ENCODE results near the gene ZFR. TPM values are rescaled to one million over a fixed set of nuclear protein-coding genes. Genes with fewer than 3 reads are reported as not detected.

The ZFR gene
- total and polyA plus RNA-seq, 2 experiments from 2014 or later: 59.1 to 93.3 TPM

DNA sequence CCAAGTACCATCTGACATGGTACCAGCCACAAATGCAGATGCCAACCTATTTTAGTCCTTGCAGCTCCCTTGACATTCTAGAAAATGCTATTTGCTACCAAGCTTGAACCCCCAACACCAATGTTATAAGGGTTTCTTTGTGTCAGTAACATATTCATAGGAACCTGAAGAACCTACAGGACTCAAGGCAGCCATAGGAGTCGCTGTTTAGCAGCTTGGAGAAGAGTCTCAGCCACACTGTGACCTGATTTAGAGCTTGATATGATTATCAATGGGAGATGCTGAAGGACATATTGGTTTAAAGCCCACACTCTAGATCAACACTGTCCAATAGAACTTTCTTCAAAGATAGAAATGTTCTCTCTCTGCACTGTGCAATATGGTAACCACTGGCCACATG is 6.4 kb upstream of the ZFR start:
- TF ChIP-seq, protein P1, sequence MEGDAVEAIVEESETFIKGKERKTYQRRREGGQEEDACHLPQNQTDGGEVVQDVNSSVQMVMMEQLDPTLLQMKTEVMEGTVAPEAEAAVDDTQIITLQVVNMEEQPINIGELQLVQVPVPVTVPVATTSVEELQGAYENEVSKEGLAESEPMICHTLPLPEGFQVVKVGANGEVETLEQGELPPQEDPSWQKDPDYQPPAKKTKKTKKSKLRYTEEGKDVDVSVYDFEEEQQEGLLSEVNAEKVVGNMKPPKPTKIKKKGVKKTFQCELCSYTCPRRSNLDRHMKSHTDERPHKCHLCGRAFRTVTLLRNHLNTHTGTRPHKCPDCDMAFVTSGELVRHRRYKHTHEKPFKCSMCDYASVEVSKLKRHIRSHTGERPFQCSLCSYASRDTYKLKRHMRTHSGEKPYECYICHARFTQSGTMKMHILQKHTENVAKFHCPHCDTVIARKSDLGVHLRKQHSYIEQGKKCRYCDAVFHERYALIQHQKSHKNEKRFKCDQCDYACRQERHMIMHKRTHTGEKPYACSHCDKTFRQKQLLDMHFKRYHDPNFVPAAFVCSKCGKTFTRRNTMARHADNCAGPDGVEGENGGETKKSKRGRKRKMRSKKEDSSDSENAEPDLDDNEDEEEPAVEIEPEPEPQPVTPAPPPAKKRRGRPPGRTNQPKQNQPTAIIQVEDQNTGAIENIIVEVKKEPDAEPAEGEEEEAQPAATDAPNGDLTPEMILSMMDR (IDR thresholded peaks at IDR 0.05; ENCODE audit: poor library complexity): no peak
- TF ChIP-seq EZH2phosphoT487 (IDR thresholded peaks at IDR 0.05; ENCODE audit: low read depth, severe bottlenecking, unreplicated experiment) (no peak), EZH2 (IDR thresholded peaks at IDR 0.05; ENCODE audit: borderline replicate concordance) (no peak)
- Histone ChIP-seq H3K27ac (no peak overlapping the region), H3K27me3 (no peaks in the 10 kb centered on the region), H2AFZ (no peak overlapping the region), H3K36me3 (replicated peaks; ENCODE audit: insufficient read depth, low read depth) (no peaks in the 10 kb centered on the region), H3K79me2 (no peaks in the 10 kb centered on the region), H3K4me3 (no peak overlapping the region), H3K9me2 (replicated peaks; ENCODE audit: insufficient read depth) (no peaks in the 10 kb centered on the region), H3K9me3 (ENCODE audit: low read depth) (no peaks in the 10 kb centered on the region), H4K20me1 (ENCODE audit: insufficient read depth, poor library complexity, severe bottlenecking) (no peaks in the 10 kb centered on the region), H3K4me2 (no peak overlapping the region), H3K4me1 (ENCODE audit: insufficient read depth) (no peaks in the 10 kb centered on the region)
- 62% methylated on average over 1 of the region's 1 CpG for WGBS (ENCODE audit: low lambda C conversion rate, missing lambda C conversion rate)
- no peak for DNase-seq (ENCODE audit: low spot score)

DNA sequence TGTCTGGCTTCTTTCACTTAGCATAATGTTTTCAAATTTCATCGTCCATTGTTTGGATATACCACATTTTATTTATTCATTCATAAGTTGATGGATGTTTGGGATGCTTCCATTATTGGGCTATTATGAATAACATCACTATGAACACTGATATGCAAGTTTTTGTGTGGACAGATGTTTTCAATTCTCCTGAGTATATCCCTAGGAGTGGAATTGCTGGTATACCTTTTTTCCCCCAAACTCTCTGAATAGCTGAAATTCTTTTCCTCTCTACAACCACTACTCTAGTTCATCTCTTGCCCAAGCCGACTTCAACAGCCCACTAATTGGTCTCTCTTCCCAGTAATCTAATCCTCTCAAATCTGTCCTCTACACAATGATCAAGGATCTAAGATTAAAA is 4.7 kb upstream of the ZFR start:
- Histone ChIP-seq H3K79me2 (peaks cover 2% of the 10 kb centered on the region), H3K4me2 (no peak overlapping the region), H3K4me3 (no peak overlapping the region), H4K20me1 (ENCODE audit: insufficient read depth, poor library complexity, severe bottlenecking) (no peaks in the 10 kb centered on the region), H3K9me3 (ENCODE audit: low read depth) (no peaks in the 10 kb centered on the region), H3K27ac (no peak overlapping the region), H3K27me3 (no peaks in the 10 kb centered on the region), H3K36me3 (replicated peaks; ENCODE audit: insufficient read depth, low read depth) (no peaks in the 10 kb centered on the region), H3K4me1 (ENCODE audit: insufficient read depth) (peaks cover 7% of the 10 kb centered on the region), H3K9me2 (replicated peaks; ENCODE audit: insufficient read depth) (no peaks in the 10 kb centered on the region), H2AFZ (no peak overlapping the region)
- WGBS (ENCODE audit: low lambda C conversion rate, missing lambda C conversion rate): 75% methylated on average over 2 of the region's 2 CpGs
- no peak for DNase-seq (ENCODE audit: low spot score)
- no peak for TF ChIP-seq EZH2 (IDR thresholded peaks at IDR 0.05; ENCODE audit: borderline replicate concordance)
- TF ChIP-seq EZH2phosphoT487 (IDR thresholded peaks at IDR 0.05; ENCODE audit: low read depth, severe bottlenecking, unreplicated experiment): no peak
- TF ChIP-seq, protein P1 (IDR thresholded peaks at IDR 0.05; ENCODE audit: poor library complexity): no peak

DNA sequence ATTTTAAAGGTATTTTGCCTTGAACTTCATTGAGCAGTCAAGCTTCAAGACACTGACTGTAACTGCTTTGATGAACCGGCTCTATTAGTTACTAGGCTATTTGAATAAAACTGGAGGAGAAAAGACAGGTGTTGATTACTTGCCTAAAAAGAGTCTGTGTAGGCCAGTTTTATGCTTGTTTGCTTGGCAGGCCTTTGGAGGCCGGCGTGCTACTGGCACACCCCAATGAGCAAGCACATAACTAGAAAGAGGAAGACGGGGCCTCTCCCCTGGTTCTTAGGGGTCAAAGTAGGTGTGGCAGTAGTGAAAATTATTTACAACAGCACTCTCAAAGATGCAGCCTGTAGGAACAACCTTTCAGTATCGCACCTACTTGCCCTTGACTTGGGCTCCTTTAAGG is 2.1 kb upstream of the ZFR start:
- Histone ChIP-seq H3K4me2 (no peak overlapping the region), H2AFZ (no peak overlapping the region), H3K27ac (peak overlapping the region; percentile 19), H3K4me3 (no peak overlapping the region), H3K79me2 (peaks cover 26% of the 10 kb centered on the region), H3K9me2 (replicated peaks; ENCODE audit: insufficient read depth) (no peaks in the 10 kb centered on the region), H4K20me1 (ENCODE audit: insufficient read depth, poor library complexity, severe bottlenecking) (peaks cover 14% of the 10 kb centered on the region), H3K27me3 (no peaks in the 10 kb centered on the region), H3K9me3 (ENCODE audit: low read depth) (no peaks in the 10 kb centered on the region), H3K4me1 (ENCODE audit: insufficient read depth) (peaks cover 20% of the 10 kb centered on the region), H3K36me3 (replicated peaks; ENCODE audit: insufficient read depth, low read depth) (no peaks in the 10 kb centered on the region)
- TF ChIP-seq EZH2 (IDR thresholded peaks at IDR 0.05; ENCODE audit: borderline replicate concordance) (no peak), EZH2phosphoT487 (IDR thresholded peaks at IDR 0.05; ENCODE audit: low read depth, severe bottlenecking, unreplicated experiment) (no peak)
- TF ChIP-seq, protein P1 (IDR thresholded peaks at IDR 0.05; ENCODE audit: poor library complexity): no peak
- WGBS (ENCODE audit: low lambda C conversion rate, missing lambda C conversion rate): 85% methylated on average over 5 of the region's 5 CpGs
- DNase-seq (ENCODE audit: low spot score): peak; percentile 20
